ENCODE measurements around the gene CFAP300. TPM values are rescaled to one million over a fixed set of nuclear protein-coding genes. Genes with fewer than 3 reads are reported as not detected.

CFAP300 gene
- total RNA-seq, 1 experiment from 2014 or later = 1.7 TPM

DNA sequence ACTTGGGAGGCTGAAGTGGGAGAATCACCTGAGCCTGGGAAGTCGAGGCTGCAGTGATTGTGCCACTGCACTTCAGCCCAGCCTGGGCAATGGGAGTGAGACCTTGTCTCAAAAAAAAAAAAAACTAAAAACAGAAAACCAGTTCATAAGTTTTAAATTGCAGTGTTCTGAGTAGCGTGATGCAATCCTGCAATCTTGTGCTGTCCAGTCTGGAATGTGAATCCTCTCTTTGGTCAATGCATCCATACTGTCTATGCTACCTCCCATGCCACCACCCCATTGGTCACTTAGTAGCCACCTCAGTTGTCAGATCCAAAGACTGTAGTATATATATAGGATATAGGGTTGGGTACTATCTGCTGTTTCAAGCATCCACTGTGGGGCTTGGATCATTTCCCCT is 74.1 kb downstream of the CFAP300 start:
- H4K5ac ChIP-seq (ENCODE audit: insufficient read length, low read depth, low read length) = no peak overlapping the region
- H3K79me2 ChIP-seq (ENCODE audit: insufficient read depth, low read length) = peaks cover 18% of the 10 kb centered on the region; the same call in 1 of the 2 replicates
- no peak overlapping the region for H4K8ac ChIP-seq (replicated peaks; ENCODE audit: insufficient read length, low read depth, low read length)
- no peak overlapping the region for H2BK15ac ChIP-seq (ENCODE audit: low read depth, low read length)
- H3K27ac Mint-ChIP-seq = peak overlapping the region in 1 of 3 experiments; percentile 76; a peak in 1 of 7 replicates
- peaks cover 53 to 56% of the 10 kb centered on the region in 2 experiments for H3K4me1 Mint-ChIP-seq
- H3K9ac ChIP-seq (ENCODE audit: extremely low read depth, insufficient read length, low read length) = no peak overlapping the region
- H3K23ac ChIP-seq (ENCODE audit: insufficient read length, low read depth, low read length) = no peak overlapping the region
- H3K4ac ChIP-seq (ENCODE audit: low read depth, low read length) = no peak overlapping the region
- H2AK5ac ChIP-seq (ENCODE audit: insufficient read length, low read length) = no peak overlapping the region
- H2BK20ac ChIP-seq (ENCODE audit: low read depth, low read length, poor library complexity, severe bottlenecking) = no peak overlapping the region
- H3K4me2 ChIP-seq (ENCODE audit: insufficient read depth, insufficient read length, low read length) = no peak overlapping the region
- H4K20me1 ChIP-seq (ENCODE audit: control insufficient read depth, insufficient read depth, insufficient read length) = no peaks in the 10 kb centered on the region
- WGBS (ENCODE audit: extremely low coverage, insufficient read length, low lambda C conversion rate) = no CpG with 5 or more reads among the region's 2 CpGs
- H2BK5ac ChIP-seq (ENCODE audit: insufficient read length, low read length) = no peak overlapping the region
- peaks cover 39 to 52% (median 52%) of the 10 kb centered on the region in 3 experiments for H3K36me3 Mint-ChIP-seq (ENCODE audit: insufficient read depth in 1 of 3, low read depth in 3 of 3)
- no peaks in the 10 kb centered on the region for H3K9me3 ChIP-seq (ENCODE audit: control insufficient read depth, low read depth, low read length)
- H3K23me2 ChIP-seq (ENCODE audit: insufficient read length, low read depth, low read length, poor library complexity, severe bottlenecking) = no peaks in the 10 kb centered on the region
- H3K27me3 Mint-ChIP-seq (ENCODE audit: low read depth) = no peaks in the 10 kb centered on the region; the same call in 1 of the 2 replicates
- no peak overlapping the region for H2BK120ac ChIP-seq (ENCODE audit: low read depth, low read length, poor library complexity, severe bottlenecking)
- H3K27ac ChIP-seq (ENCODE audit: insufficient read length, low read depth, low read length) = no peak overlapping the region
- no peak overlapping the region for H3K4me3 Mint-ChIP-seq
- no peak overlapping the region for H3K56ac ChIP-seq (ENCODE audit: insufficient read length, low read depth, low read length)
- no peak overlapping the region for H3T11ph ChIP-seq (ENCODE audit: low read length)
- DNase-seq = no peak
- peaks cover 6% of the 10 kb centered on the region for H3K79me1 ChIP-seq (ENCODE audit: insufficient read depth, low read depth, low read length, poor library complexity, severe bottlenecking)
- H4K91ac ChIP-seq (ENCODE audit: insufficient read length, low read depth, low read length) = no peak overlapping the region
- no peak overlapping the region for H3K14ac ChIP-seq (ENCODE audit: insufficient read depth, low read length)
- no peak overlapping the region for H3K18ac ChIP-seq (ENCODE audit: insufficient read length, low read depth, low read length)
- no peak overlapping the region for H2AFZ ChIP-seq (ENCODE audit: low read length)
- H3K4me1 ChIP-seq (ENCODE audit: insufficient read depth, low read length) = peaks cover 6% of the 10 kb centered on the region
- no peak overlapping the region for H2BK12ac ChIP-seq (ENCODE audit: insufficient read length, low read depth, low read length)
- H3K9me3 Mint-ChIP-seq = peaks cover 29 to 30% of the 10 kb centered on the region in 2 experiments
- TF ChIP-seq, protein P1, sequence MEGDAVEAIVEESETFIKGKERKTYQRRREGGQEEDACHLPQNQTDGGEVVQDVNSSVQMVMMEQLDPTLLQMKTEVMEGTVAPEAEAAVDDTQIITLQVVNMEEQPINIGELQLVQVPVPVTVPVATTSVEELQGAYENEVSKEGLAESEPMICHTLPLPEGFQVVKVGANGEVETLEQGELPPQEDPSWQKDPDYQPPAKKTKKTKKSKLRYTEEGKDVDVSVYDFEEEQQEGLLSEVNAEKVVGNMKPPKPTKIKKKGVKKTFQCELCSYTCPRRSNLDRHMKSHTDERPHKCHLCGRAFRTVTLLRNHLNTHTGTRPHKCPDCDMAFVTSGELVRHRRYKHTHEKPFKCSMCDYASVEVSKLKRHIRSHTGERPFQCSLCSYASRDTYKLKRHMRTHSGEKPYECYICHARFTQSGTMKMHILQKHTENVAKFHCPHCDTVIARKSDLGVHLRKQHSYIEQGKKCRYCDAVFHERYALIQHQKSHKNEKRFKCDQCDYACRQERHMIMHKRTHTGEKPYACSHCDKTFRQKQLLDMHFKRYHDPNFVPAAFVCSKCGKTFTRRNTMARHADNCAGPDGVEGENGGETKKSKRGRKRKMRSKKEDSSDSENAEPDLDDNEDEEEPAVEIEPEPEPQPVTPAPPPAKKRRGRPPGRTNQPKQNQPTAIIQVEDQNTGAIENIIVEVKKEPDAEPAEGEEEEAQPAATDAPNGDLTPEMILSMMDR (conservative IDR thresholded peaks at IDR 0.05) = no peak
- no peaks in the 10 kb centered on the region for H3K27me3 ChIP-seq (ENCODE audit: insufficient read depth, low read length)

Other genes starting within 250 kb of the CFAP300 start
- gene CEP126, start 132.4 kb upstream of the CFAP300 start, total RNA-seq (2021) = 1.2 TPM in 2 replicates
- gene ANGPTL5, start 130.9 kb upstream of the CFAP300 start, total RNA-seq (2021) = not detected in 2 replicates
- 124 TPM in 2 replicates for gene YAP1, start 63.0 kb downstream of the CFAP300 start, total RNA-seq (2021)